ENCODE results near the gene TUBD1.
"Not testable (repeated sequence)": the region's sequence is repeated elsewhere in the genome, so short reads cannot be mapped to it uniquely, and the experiment has no call there.

Gene TUBD1

DNA sequence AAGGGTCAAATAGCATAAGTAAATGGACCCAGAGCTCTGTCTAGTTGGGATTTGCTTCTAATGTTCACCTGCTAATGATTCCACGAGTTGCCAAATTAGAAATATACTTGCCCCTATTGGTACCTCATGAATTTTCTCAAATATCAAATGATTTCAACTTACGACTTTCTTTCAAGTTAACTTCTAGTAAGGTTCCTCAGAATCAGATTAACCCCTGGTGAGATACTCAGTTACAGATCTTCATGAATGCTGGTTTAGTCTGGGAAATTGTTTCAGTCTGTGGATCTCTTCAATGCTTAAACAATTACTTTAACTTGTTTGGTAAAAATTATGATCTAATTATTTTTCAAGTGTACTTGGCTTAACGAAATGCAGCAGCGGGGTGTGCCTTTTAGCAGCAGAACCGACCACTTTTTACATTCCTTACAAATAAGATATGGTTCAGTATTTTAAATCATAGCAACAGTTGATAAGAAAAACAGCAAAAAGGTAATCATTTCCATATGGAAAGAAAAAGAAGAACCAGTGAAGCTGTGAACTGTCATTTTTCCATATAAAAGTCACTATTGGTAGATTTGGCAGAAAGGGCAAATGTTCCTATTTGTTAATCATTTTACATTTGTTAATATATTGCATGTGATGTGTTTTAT is 34.5 kb downstream of the TUBD1 start:
- TF ChIP-seq PPARA (CRISPR knock-in tag; IDR thresholded peaks at IDR 0.05; ENCODE audit: borderline replicate concordance), result no peak
- no peak for TF ChIP-seq TOX (CRISPR knock-in tag; IDR thresholded peaks at IDR 0.05; ENCODE audit: borderline replicate concordance)
- TF ChIP-seq RARB (CRISPR knock-in tag; IDR thresholded peaks at IDR 0.05), result no peak
- peak; percentile 64 for TF ChIP-seq ISL1 (CRISPR knock-in tag; IDR thresholded peaks at IDR 0.05)
- no peak for TF ChIP-seq SNAI2 (CRISPR knock-in tag; IDR thresholded peaks at IDR 0.05)
- TF ChIP-seq CREB5 (CRISPR knock-in tag; IDR thresholded peaks at IDR 0.05; ENCODE audit: low read depth), result no peak
- no peak for TF ChIP-seq ESRRG (CRISPR knock-in tag; IDR thresholded peaks at IDR 0.05)
- TF ChIP-seq ZNF8 (CRISPR knock-in tag; IDR thresholded peaks at IDR 0.05), result 0 out of 2 replicates have a peak, but pooled peaks have one; percentile 13
- TF ChIP-seq PATZ1 (CRISPR knock-in tag; IDR thresholded peaks at IDR 0.05; ENCODE audit: borderline replicate concordance), result no peak
- no peak for TF ChIP-seq GLIS3 (CRISPR knock-in tag; IDR thresholded peaks at IDR 0.05)
- TF ChIP-seq ZFP30 (CRISPR knock-in tag; IDR thresholded peaks at IDR 0.05), result no peak
- peak; percentile 68 for ATAC-seq

GRCh38 chr17:59856859-59857794 is 35.6 kb downstream of the TUBD1 start:
- TF ChIP-seq ZFP3 (CRISPR knock-in tag; IDR thresholded peaks at IDR 0.05) (no peak), PATZ1 (CRISPR knock-in tag; IDR thresholded peaks at IDR 0.05; ENCODE audit: borderline replicate concordance) (no peak), ZFP30 (CRISPR knock-in tag; IDR thresholded peaks at IDR 0.05) (no peak), RARB (CRISPR knock-in tag; IDR thresholded peaks at IDR 0.05) (no peak), ZC3H10 (CRISPR knock-in tag; IDR thresholded peaks at IDR 0.05) (no peak), ISL1 (CRISPR knock-in tag; IDR thresholded peaks at IDR 0.05) (no peak), ESRRG (CRISPR knock-in tag; IDR thresholded peaks at IDR 0.05) (no peak), ZNF8 (CRISPR knock-in tag; IDR thresholded peaks at IDR 0.05) (no peak)
- TF ChIP-seq, protein P1, sequence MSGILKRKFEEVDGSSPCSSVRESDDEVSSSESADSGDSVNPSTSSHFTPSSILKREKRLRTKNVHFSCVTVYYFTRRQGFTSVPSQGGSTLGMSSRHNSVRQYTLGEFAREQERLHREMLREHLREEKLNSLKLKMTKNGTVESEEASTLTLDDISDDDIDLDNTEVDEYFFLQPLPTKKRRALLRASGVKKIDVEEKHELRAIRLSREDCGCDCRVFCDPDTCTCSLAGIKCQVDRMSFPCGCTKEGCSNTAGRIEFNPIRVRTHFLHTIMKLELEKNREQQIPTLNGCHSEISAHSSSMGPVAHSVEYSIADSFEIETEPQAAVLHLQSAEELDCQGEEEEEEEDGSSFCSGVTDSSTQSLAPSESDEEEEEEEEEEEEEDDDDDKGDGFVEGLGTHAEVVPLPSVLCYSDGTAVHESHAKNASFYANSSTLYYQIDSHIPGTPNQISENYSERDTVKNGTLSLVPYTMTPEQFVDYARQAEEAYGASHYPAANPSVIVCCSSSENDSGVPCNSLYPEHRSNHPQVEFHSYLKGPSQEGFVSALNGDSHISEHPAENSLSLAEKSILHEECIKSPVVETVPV (CRISPR knock-in tag; IDR thresholded peaks at IDR 0.05), result no peak
- ATAC-seq, result no peak

DNA sequence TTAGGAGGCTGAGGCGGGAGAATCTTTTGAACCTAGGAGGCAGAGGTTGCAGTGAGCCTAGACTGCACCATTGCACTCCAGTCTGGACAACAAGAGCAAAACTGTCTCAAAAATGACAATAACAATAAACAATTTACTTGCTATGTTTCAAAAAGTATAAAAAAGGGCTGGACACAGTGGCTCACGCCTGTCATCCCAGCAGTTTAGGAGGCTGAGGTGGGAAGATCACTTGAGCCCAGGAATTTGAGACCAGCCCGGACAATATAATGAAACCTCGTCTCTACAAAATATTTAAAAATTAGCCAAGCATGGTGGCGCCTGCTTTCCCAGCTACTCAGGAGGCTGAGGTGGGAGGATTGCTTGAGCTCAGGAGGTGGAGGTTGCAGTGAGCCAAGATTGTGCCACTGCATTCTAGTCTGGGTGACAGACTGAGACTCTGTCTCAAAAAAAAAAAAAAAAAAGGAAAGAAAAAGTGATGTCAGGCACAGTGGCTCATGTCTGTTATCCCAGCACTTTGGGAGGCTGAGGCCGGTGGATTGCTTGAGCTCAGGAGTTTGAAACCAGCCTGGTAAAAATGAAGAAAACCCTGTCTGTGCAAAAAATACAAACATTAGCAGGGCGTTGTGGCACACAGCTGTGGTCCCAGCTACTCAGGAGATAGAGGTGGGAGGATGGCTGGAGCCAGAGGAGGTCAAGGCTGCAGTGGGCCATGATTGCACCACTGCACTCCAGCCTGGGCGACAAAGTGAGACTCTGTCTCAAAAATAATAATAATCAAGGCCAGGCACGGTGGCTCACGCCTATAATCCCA is 38.6 kb downstream of the TUBD1 start:
- not testable (repeated sequence) for ATAC-seq

- ATAC-seq, result peak; percentile 22
- TF ChIP-seq OSR1 (CRISPR knock-in tag; IDR thresholded peaks at IDR 0.05), result no peak
- TF ChIP-seq BACH2 (CRISPR knock-in tag; IDR thresholded peaks at IDR 0.05; ENCODE audit: borderline replicate concordance), result no peak
- TF ChIP-seq POU6F1 (CRISPR knock-in tag; IDR thresholded peaks at IDR 0.05; ENCODE audit: borderline replicate concordance, low read depth), result no peak
- no peak for TF ChIP-seq ZNF70 (CRISPR knock-in tag; IDR thresholded peaks at IDR 0.05)
- TF ChIP-seq ISL1 (CRISPR knock-in tag; IDR thresholded peaks at IDR 0.05), result no peak
- no peak for TF ChIP-seq GLIS3 (CRISPR knock-in tag; IDR thresholded peaks at IDR 0.05)
- no peak for TF ChIP-seq PPARA (CRISPR knock-in tag; IDR thresholded peaks at IDR 0.05; ENCODE audit: borderline replicate concordance)
- TF ChIP-seq TOX (CRISPR knock-in tag; IDR thresholded peaks at IDR 0.05; ENCODE audit: borderline replicate concordance), result no peak
- TF ChIP-seq, protein P1 (CRISPR knock-in tag; IDR thresholded peaks at IDR 0.05), result no peak
These were observed 39.4 kb downstream of the TUBD1 start for GRCh38 chr17:59853168-59853918.

Data from SK-N-SH treated with all-trans-retinoic acid at 6 μM for 48 hours (cell line).